Heart left ventricle (tissue), 13 donors: Measurements from ENCODE around the gene FTCDNL1.

Experiments
- POLR2A ChIP-seq, 2 donors: fragments of 450-650 bp; IDR thresholded peaks; one replicate each; pipeline ENCODE4 v1.6.1; 2017; ENCODE audit warnings: antibody characterized with exemption in 2 of 2, mild to moderate bottlenecking in 2 of 2, moderate library complexity in 2 of 2
- TF ChIP-seq, protein P1 (sequence below), 12 donors: fragments of 200-600 bp; sonication (generic) in 4 of 12; IDR thresholded peaks; one replicate each; pipeline versions ENCODE4 v1.5.0 to v1.8.0; 2018 to 2022; ENCODE audit warnings: antibody characterized with exemption in 12 of 12, mild to moderate bottlenecking in 5 of 12
- donor health status: ischemic (EF 13 %, LVEDD 7.1; RV severe dilation, severe dysfunction).
- donor health status: DM: no; HTN: yes; CAD: no.
- donor health status: DM: no; HTN: no; CAD: no.
- donor health status: ischemic (EF 25% LVEDD 6.9; RV normal size, moderate dysfunction).
- donor health status: ischemic (EF 25% LVEDD 5.7; RV mildly dilated, moderate dysfunction).
- donor health status: ischemic (EF 35%, LVEDD 5.7; RV mildly dilated, moderate dysfunction).
- donor health status: nonischemic (EF 11% LVEDD 7.7; RV severe dilation, severe dysfunction).
- donor health status: DM: yes; HTN: yes; CAD: no.
- donor health status: PGD.
- donor health status: ischemic (EF 29% LVEDD 5.4; RV normal size, mild dysfunction).
- donor health status: nonischemic (EF 23%, LVEDD 6.1; RV moderate dilation, normal function).

GRCh38 chr2:199739413-199740110 lies 111.4 kb downstream of the FTCDNL1 start:
- TF ChIP-seq, protein P1, sequence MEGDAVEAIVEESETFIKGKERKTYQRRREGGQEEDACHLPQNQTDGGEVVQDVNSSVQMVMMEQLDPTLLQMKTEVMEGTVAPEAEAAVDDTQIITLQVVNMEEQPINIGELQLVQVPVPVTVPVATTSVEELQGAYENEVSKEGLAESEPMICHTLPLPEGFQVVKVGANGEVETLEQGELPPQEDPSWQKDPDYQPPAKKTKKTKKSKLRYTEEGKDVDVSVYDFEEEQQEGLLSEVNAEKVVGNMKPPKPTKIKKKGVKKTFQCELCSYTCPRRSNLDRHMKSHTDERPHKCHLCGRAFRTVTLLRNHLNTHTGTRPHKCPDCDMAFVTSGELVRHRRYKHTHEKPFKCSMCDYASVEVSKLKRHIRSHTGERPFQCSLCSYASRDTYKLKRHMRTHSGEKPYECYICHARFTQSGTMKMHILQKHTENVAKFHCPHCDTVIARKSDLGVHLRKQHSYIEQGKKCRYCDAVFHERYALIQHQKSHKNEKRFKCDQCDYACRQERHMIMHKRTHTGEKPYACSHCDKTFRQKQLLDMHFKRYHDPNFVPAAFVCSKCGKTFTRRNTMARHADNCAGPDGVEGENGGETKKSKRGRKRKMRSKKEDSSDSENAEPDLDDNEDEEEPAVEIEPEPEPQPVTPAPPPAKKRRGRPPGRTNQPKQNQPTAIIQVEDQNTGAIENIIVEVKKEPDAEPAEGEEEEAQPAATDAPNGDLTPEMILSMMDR (IDR thresholded peaks at IDR 0.05), result peak; percentile 81 to 96 (median 93)
- TF ChIP-seq POLR2A (IDR thresholded peaks at IDR 0.05), result no peak
